Stimulated activated CD4-positive, alpha-beta T cell treated with anti-CD3 and anti-CD28 coated beads, Interleukin-2, amount 100 ng/mL, for 48 hours (primary cell): ENCODE results near the gene GRIN2D.

Experiments
- DNase-seq, 2 donors: peaks; one replicate each; pipeline ENCODE4 v3.0.0-alpha.2; 2020

Gene GRIN2D

GRCh38 chr19:48443256-48443655 is 49.8 kb downstream of the GRIN2D start:
- no peak for DNase-seq
